GM23338 (cell line): ENCODE data around the gene CDC42BPB. TPM values are rescaled to one million over a fixed set of nuclear protein-coding genes. Genes with fewer than 3 reads are reported as not detected.
A peak's percentile ranks its signal among the peaks of the same experiment; 100 is the strongest.

Experiments
- ATAC-seq: fragments of 200-7000 bp; cut with Tn5 transposase; 3 replicates; pipeline ENCODE4 v1.9.1; 2020
- DNase-seq: peaks from one replicate; pipeline ENCODE4 v3.0.0-alpha.2; 2015; ENCODE audit warnings: low spot score
- H2AFZ ChIP-seq: fragments of 200-600 bp; sonication (generic); 2 replicates; pipeline ENCODE4 v1.8.0; 2016; ENCODE audit warnings: antibody characterized with exemption, mild to moderate bottlenecking, moderate library complexity
- H3F3A ChIP-seq: fragments of 200-600 bp; sonication (generic); replicated peaks from 2 replicates; pipeline ENCODE4 v1.8.0; 2017; ENCODE audit warnings: antibody characterized with exemption, mixed run types, low read depth
- H3K27ac ChIP-seq: fragments of 200-600 bp; sonication (generic); 2 replicates; pipeline ENCODE4 v1.6.1; 2016; ENCODE audit warnings: low read depth
- H3K27me3 ChIP-seq: fragments of 200-600 bp; sonication (generic); 2 replicates; pipeline ENCODE4 v1.8.0; 2016; ENCODE audit warnings: mild to moderate bottlenecking, mixed run types, moderate library complexity; ENCODE audit not compliant: insufficient read depth
- H3K36me3 ChIP-seq: fragments of 200-600 bp; sonication (generic); 2 replicates; pipeline ENCODE4 v1.8.0; 2016; ENCODE audit warnings: mild to moderate bottlenecking; ENCODE audit not compliant: insufficient read depth
- H3K4me1 ChIP-seq: fragments of 200-600 bp; sonication (generic); 2 replicates; pipeline ENCODE4 v1.8.0; 2016; ENCODE audit warnings: mild to moderate bottlenecking, moderate library complexity; ENCODE audit not compliant: insufficient read depth
- H3K4me2 ChIP-seq: fragments of 200-600 bp; sonication (generic); 2 replicates; pipeline ENCODE4 v1.7.1; 2017; ENCODE audit warnings: mixed run types
- H3K4me3 ChIP-seq: fragments of 200-600 bp; sonication (generic); 2 replicates; pipeline ENCODE4 v1.6.1; 2016; ENCODE audit warnings: mixed run types
- H3K79me2 ChIP-seq: fragments of 200-600 bp; sonication (generic); replicated peaks from 2 replicates; pipeline ENCODE4 v1.8.0; 2017; ENCODE audit warnings: mild to moderate bottlenecking; ENCODE audit not compliant: insufficient read depth
- H3K9me2 ChIP-seq: fragments of 200-600 bp; sonication (generic); 2 replicates; pipeline ENCODE4 v1.8.0; 2017; ENCODE audit not compliant: insufficient read depth
- H4K20me1 ChIP-seq: fragments of 200-600 bp; sonication (generic); replicated peaks from 2 replicates; pipeline ENCODE4 v1.8.0; 2017; ENCODE audit warnings: mild to moderate bottlenecking; ENCODE audit not compliant: insufficient read depth
- H3K27ac Mint-ChIP-seq: 2 replicates; pipeline ENCODE4 v1.8.0; 2020; ENCODE audit warnings: inconsistent platforms, mild to moderate bottlenecking, moderate library complexity, mixed read lengths
- H3K27me3 Mint-ChIP-seq: 3 replicates; pipeline ENCODE4 v1.8.0; 2022; ENCODE audit warnings: low read depth, mild to moderate bottlenecking, moderate library complexity, mixed read lengths, inconsistent platforms; ENCODE audit not compliant: insufficient read depth, poor library complexity
- H3K36me3 Mint-ChIP-seq: 3 replicates; pipeline ENCODE4 v1.8.0; 2021; ENCODE audit warnings: low read depth, mild to moderate bottlenecking, inconsistent platforms, moderate library complexity, mixed read lengths
- H3K4me1 Mint-ChIP-seq: 3 replicates; pipeline ENCODE4 v1.8.0; 2020; ENCODE audit warnings: mild to moderate bottlenecking, inconsistent platforms, mixed read lengths
- H3K4me3 Mint-ChIP-seq: 3 replicates; pipeline ENCODE4 v1.8.0; 2021; ENCODE audit warnings: moderate library complexity, mild to moderate bottlenecking, inconsistent platforms, mixed read lengths
- H3K9me3 Mint-ChIP-seq: 3 replicates; pipeline ENCODE4 v1.8.0; 2020; ENCODE audit warnings: moderate library complexity, mild to moderate bottlenecking, inconsistent platforms, mixed read lengths
- CREB1 ChIP-seq: fragments of 250-450 bp; sonication (Bioruptor Pico); IDR thresholded peaks from 2 replicates; pipeline ENCODE4 v1.5.0; 2020; ENCODE audit warnings: low read depth, mild to moderate bottlenecking, moderate library complexity
- EZH2 ChIP-seq: fragments of 200-600 bp; sonication (generic); IDR thresholded peaks from one replicate; pipeline ENCODE4 v1.8.0; 2017; ENCODE audit warnings: antibody characterized with exemption, mild to moderate bottlenecking, low read depth; ENCODE audit not compliant: unreplicated experiment
- EZH2phosphoT487 ChIP-seq: fragments of 200-600 bp; sonication (generic); IDR thresholded peaks from one replicate; pipeline ENCODE4 v1.8.1; 2018; ENCODE audit warnings: antibody characterized with exemption; ENCODE audit not compliant: unreplicated experiment
- JUNB ChIP-seq: IDR thresholded peaks from one replicate; pipeline ENCODE4 v1.6.1; 2016; ENCODE audit warnings: antibody characterized with exemption; ENCODE audit not compliant: unreplicated experiment
- NANOG ChIP-seq: IDR thresholded peaks from 2 replicates; pipeline ENCODE4 v1.6.1; 2016; ENCODE audit warnings: antibody characterized with exemption, borderline replicate concordance
- STAT1 ChIP-seq: IDR thresholded peaks from one replicate; pipeline ENCODE4 v1.6.1; 2016; ENCODE audit warnings: antibody characterized with exemption; ENCODE audit not compliant: unreplicated experiment
- ZNF331 ChIP-seq: fragments of 250-450 bp; sonication (Bioruptor Pico); IDR thresholded peaks from 2 replicates; pipeline ENCODE4 v1.5.0; 2020; ENCODE audit warnings: low read depth, mild to moderate bottlenecking, moderate library complexity
- polyA plus RNA-seq: library from polyadenylated mRNA; unstranded; fragments of >200 nt; fragmentation: Nextera tagmentation; extraction: Ambion mirVana; gene quantifications from 2 replicates; pipeline ENCODE4 v1.2.1, GENCODE V29; 2016
- total RNA-seq: library from RNA; depleted of rRNA; stranded (reverse); fragments of >200 nt; shearing (Covaris generic); gene quantifications from 2 replicates; pipeline ENCODE4 v1.2.3, GENCODE V29; 2014
- TF ChIP-seq, protein P1 (sequence below): IDR thresholded peaks from one replicate; pipeline ENCODE4 v1.6.1; 2018; ENCODE audit warnings: antibody characterized with exemption; ENCODE audit not compliant: unreplicated experiment

CDC42BPB gene
- total and polyA plus RNA-seq, 2 experiments from 2014 or later = 12.3 to 127 TPM

DNA sequence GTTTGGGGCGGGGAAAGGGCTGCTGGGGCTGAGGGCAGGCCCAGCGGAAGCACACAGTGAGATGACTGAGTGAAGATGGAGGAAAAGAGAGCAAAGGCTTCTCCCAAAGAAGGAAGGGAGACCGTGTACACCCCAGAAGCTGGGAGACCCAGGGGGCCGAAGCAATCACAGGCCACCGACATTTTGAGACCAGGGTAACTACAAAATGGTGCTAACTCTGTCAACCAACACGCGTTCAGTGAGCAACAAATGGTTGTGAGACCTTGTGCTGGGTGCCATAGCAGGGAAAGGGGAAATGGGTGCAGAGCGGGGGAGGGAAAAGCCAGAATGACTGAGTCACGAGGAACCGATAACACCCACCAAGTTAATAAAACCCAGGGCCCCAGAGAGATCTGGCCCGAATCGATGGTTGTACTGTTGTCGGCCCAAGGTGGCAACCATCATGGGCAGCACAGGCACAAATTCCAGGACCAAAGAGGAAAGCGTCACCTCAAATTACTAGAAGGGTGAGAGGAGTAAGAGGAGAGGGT, 50.3 kb downstream of the CDC42BPB start (continued):
- TF ChIP-seq, protein P1, sequence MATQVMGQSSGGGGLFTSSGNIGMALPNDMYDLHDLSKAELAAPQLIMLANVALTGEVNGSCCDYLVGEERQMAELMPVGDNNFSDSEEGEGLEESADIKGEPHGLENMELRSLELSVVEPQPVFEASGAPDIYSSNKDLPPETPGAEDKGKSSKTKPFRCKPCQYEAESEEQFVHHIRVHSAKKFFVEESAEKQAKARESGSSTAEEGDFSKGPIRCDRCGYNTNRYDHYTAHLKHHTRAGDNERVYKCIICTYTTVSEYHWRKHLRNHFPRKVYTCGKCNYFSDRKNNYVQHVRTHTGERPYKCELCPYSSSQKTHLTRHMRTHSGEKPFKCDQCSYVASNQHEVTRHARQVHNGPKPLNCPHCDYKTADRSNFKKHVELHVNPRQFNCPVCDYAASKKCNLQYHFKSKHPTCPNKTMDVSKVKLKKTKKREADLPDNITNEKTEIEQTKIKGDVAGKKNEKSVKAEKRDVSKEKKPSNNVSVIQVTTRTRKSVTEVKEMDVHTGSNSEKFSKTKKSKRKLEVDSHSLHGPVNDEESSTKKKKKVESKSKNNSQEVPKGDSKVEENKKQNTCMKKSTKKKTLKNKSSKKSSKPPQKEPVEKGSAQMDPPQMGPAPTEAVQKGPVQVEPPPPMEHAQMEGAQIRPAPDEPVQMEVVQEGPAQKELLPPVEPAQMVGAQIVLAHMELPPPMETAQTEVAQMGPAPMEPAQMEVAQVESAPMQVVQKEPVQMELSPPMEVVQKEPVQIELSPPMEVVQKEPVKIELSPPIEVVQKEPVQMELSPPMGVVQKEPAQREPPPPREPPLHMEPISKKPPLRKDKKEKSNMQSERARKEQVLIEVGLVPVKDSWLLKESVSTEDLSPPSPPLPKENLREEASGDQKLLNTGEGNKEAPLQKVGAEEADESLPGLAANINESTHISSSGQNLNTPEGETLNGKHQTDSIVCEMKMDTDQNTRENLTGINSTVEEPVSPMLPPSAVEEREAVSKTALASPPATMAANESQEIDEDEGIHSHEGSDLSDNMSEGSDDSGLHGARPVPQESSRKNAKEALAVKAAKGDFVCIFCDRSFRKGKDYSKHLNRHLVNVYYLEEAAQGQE = no peak
- no peak for TF ChIP-seq JUNB
- no peak for TF ChIP-seq ZNF331 (CRISPR knock-in tag)
- no peak for TF ChIP-seq EZH2phosphoT487

- no peak for ATAC-seq
Measured at GRCh38 chr14:103006106-103006505, 51.2 kb downstream of the CDC42BPB start.

GRCh38 chr14:103003850-103004249, 53.5 kb downstream of the CDC42BPB start:
- H3K36me3 ChIP-seq = no peaks in the 10 kb centered on the region; the same call in 1 of the 2 replicates
- H3K9me3 Mint-ChIP-seq = no peaks in the 10 kb centered on the region
- H3K4me2 ChIP-seq = no peak overlapping the region
- no peaks in the 10 kb centered on the region for H3K9me2 ChIP-seq
- H3K4me3 ChIP-seq = no peak overlapping the region
- H3F3A ChIP-seq = no peaks in the 10 kb centered on the region
- H3K79me2 ChIP-seq = 0 out of 2 replicates have a peak, but pooled peaks cover 9% of the 10 kb centered on the region
- H2AFZ ChIP-seq = no peak overlapping the region
- peaks cover 2% of the 10 kb centered on the region; the same call in 1 of the 3 replicates for H3K4me1 Mint-ChIP-seq
- peaks cover 38% of the 10 kb centered on the region for H3K36me3 Mint-ChIP-seq
- peaks cover 8% of the 10 kb centered on the region for H4K20me1 ChIP-seq
- no peaks in the 10 kb centered on the region for H3K4me1 ChIP-seq
- TF ChIP-seq, protein P1 = no peak
- TF ChIP-seq JUNB = no peak
- TF ChIP-seq CREB1 (CRISPR knock-in tag) = no peak
- TF ChIP-seq EZH2 = no peak
- TF ChIP-seq STAT1 = no peak
- H3K27ac Mint-ChIP-seq = no peak overlapping the region
- peak overlapping the region; percentile 45; the same call in 1 of the 2 replicates for H3K27ac ChIP-seq
- H3K4me3 Mint-ChIP-seq = no peak overlapping the region
- peaks cover 6% of the 10 kb centered on the region for H3K27me3 Mint-ChIP-seq
- no peak for ATAC-seq
- H3K27me3 ChIP-seq = no peaks in the 10 kb centered on the region
- DNase-seq = no peak

More at GRCh38 chr14:103006106-103006505, 51.2 kb downstream of the CDC42BPB start:
- Histone ChIP-seq H2AFZ (no peak overlapping the region), H3K36me3 (no peaks in the 10 kb centered on the region; the same call in 1 of the 2 replicates), H3K27ac (no peak overlapping the region), H4K20me1 (peaks cover 19% of the 10 kb centered on the region), H3K9me2 (no peaks in the 10 kb centered on the region), H3F3A (no peaks in the 10 kb centered on the region), H3K4me1 (no peaks in the 10 kb centered on the region), H3K4me2 (no peak overlapping the region), H3K4me3 (no peak overlapping the region), H3K79me2 (0 out of 2 replicates have a peak, but pooled peaks cover 12% of the 10 kb centered on the region), H3K27me3 (no peaks in the 10 kb centered on the region)
- peaks cover 5% of the 10 kb centered on the region for H3K27me3 Mint-ChIP-seq
- H3K9me3 Mint-ChIP-seq = no peaks in the 10 kb centered on the region
- H3K4me3 Mint-ChIP-seq = no peak overlapping the region
- H3K27ac Mint-ChIP-seq = no peak overlapping the region
- peaks cover 2% of the 10 kb centered on the region; the same call in 1 of the 3 replicates for H3K4me1 Mint-ChIP-seq
- DNase-seq = no peak
- peaks cover 38% of the 10 kb centered on the region for H3K36me3 Mint-ChIP-seq
- no peak for TF ChIP-seq NANOG
- TF ChIP-seq CREB1 (CRISPR knock-in tag) = no peak
- no peak for TF ChIP-seq EZH2
